ENCODE measurements around the gene SLC15A2. TPM values are rescaled to one million over a fixed set of nuclear protein-coding genes. Genes with fewer than 3 reads are reported as not detected.

Gene SLC15A2
- total RNA-seq, 2 experiments from 2014 or later = 0.69 to 0.75 TPM

- TF ChIP-seq, protein P1, sequence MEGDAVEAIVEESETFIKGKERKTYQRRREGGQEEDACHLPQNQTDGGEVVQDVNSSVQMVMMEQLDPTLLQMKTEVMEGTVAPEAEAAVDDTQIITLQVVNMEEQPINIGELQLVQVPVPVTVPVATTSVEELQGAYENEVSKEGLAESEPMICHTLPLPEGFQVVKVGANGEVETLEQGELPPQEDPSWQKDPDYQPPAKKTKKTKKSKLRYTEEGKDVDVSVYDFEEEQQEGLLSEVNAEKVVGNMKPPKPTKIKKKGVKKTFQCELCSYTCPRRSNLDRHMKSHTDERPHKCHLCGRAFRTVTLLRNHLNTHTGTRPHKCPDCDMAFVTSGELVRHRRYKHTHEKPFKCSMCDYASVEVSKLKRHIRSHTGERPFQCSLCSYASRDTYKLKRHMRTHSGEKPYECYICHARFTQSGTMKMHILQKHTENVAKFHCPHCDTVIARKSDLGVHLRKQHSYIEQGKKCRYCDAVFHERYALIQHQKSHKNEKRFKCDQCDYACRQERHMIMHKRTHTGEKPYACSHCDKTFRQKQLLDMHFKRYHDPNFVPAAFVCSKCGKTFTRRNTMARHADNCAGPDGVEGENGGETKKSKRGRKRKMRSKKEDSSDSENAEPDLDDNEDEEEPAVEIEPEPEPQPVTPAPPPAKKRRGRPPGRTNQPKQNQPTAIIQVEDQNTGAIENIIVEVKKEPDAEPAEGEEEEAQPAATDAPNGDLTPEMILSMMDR (IDR thresholded peaks at IDR 0.05) = no peak
- ChIA-PET CTCF (no interaction called here), POLR2A (no interaction called here)
- H3K27me3 ChIP-seq (ENCODE audit: control insufficient read depth in 1 of 2, insufficient read depth in 2 of 2, low read length in 2 of 2) = no peaks in the 10 kb centered on the region
- ATAC-seq (ENCODE audit: poor library complexity) = no peak
- no peak overlapping the region for H3K4me3 Mint-ChIP-seq
- intact Hi-C loops (cut with DNase I, micrococcal nuclease) = no loop called here
- no peaks in the 10 kb centered on the region for H3K4me1 ChIP-seq (ENCODE audit: insufficient read depth, low read length)
- no peak overlapping the region for H3K4me3 ChIP-seq (ENCODE audit: low read length)
- no peak for DNase-seq
- H3K9me3 ChIP-seq (ENCODE audit: control insufficient read depth in 1 of 2, insufficient read depth in 1 of 2, low read length in 2 of 2) = no peaks in the 10 kb centered on the region
- H3K9me3 Mint-ChIP-seq = no peaks in the 10 kb centered on the region
- peaks cover 6% of the 10 kb centered on the region for H3K36me3 Mint-ChIP-seq (ENCODE audit: low read depth)
- no peaks in the 10 kb centered on the region for H3K4me1 Mint-ChIP-seq (ENCODE audit: low read depth)
- H3K27me3 Mint-ChIP-seq = no peaks in the 10 kb centered on the region
- no peak overlapping the region for H3K27ac ChIP-seq (ENCODE audit: low read depth in 1 of 2, low read length in 2 of 2)
- H3K27ac Mint-ChIP-seq = no peak overlapping the region
- H3K36me3 ChIP-seq (ENCODE audit: insufficient read depth, low read length) = no peaks in the 10 kb centered on the region
Observed at GRCh38 chr3:121916189-121916588, 22.0 kb downstream of the SLC15A2 start.

GRCh38 chr3:121918779-121919483 is 24.7 kb downstream of the SLC15A2 start:
- DNase-seq = no peak
- H3K27ac Mint-ChIP-seq = no peak overlapping the region
- no peaks in the 10 kb centered on the region for H3K4me1 Mint-ChIP-seq (ENCODE audit: low read depth)
- no peak overlapping the region for H3K4me3 ChIP-seq (ENCODE audit: low read length)
- no peak for ATAC-seq (ENCODE audit: poor library complexity)
- CTCF ChIA-PET = no interaction called here
- no peaks in the 10 kb centered on the region for H3K27me3 Mint-ChIP-seq
- TF ChIP-seq, protein P1 (IDR thresholded peaks at IDR 0.05) = no peak
- no peaks in the 10 kb centered on the region for H3K27me3 ChIP-seq (ENCODE audit: control insufficient read depth in 1 of 2, insufficient read depth in 2 of 2, low read length in 2 of 2)
- no peaks in the 10 kb centered on the region for H3K9me3 ChIP-seq (ENCODE audit: control insufficient read depth in 1 of 2, insufficient read depth in 1 of 2, low read length in 2 of 2)
- no peaks in the 10 kb centered on the region for H3K4me1 ChIP-seq (ENCODE audit: insufficient read depth, low read length)
- H3K36me3 Mint-ChIP-seq (ENCODE audit: low read depth) = no peaks in the 10 kb centered on the region
- no peaks in the 10 kb centered on the region for H3K9me3 Mint-ChIP-seq
- intact Hi-C loops (cut with DNase I, micrococcal nuclease) = no loop called here
- H3K4me3 Mint-ChIP-seq = no peak overlapping the region
- H3K36me3 ChIP-seq (ENCODE audit: insufficient read depth, low read length) = no peaks in the 10 kb centered on the region
- no peak overlapping the region for H3K27ac ChIP-seq (ENCODE audit: low read depth in 1 of 2, low read length in 2 of 2)
- POLR2A ChIA-PET = no interaction called here

DNA sequence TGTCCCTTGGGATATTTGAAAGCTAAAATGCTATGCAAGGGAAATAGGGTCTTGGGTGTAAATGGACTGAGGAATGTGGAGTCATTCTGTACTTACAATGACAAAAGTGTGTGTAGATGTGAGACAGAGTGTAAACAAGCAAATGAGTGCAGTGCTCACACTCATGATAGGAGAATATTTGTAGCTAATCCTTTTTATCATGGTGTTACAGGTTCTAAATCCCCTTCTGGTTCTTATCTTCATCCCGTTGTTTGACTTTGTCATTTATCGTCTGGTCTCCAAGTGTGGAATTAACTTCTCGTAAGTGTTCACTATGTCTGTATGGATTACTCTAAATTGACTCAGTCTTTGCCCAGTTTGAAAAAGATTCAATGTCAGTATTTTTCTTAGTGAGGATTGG is 30.5 kb downstream of the SLC15A2 start:
- Mint-ChIP-seq H3K9me3 (no peaks in the 10 kb centered on the region), H3K36me3 (ENCODE audit: low read depth) (peaks cover 24% of the 10 kb centered on the region), H3K4me3 (no peak overlapping the region), H3K27ac (no peak overlapping the region), H3K4me1 (ENCODE audit: low read depth) (no peaks in the 10 kb centered on the region), H3K27me3 (no peaks in the 10 kb centered on the region)
- ATAC-seq (ENCODE audit: poor library complexity) (no peak), DNase-seq (no peak)
- intact Hi-C loops (cut with DNase I, micrococcal nuclease) = no loop called here
- Histone ChIP-seq H3K4me1 (ENCODE audit: insufficient read depth, low read length) (no peaks in the 10 kb centered on the region), H3K27ac (ENCODE audit: low read depth in 1 of 2, low read length in 2 of 2) (no peak overlapping the region), H3K9me3 (ENCODE audit: control insufficient read depth in 1 of 2, insufficient read depth in 1 of 2, low read length in 2 of 2) (no peaks in the 10 kb centered on the region), H3K4me3 (ENCODE audit: low read length) (no peak overlapping the region), H3K36me3 (ENCODE audit: insufficient read depth, low read length) (no peaks in the 10 kb centered on the region), H3K27me3 (ENCODE audit: control insufficient read depth in 1 of 2, insufficient read depth in 2 of 2, low read length in 2 of 2) (no peaks in the 10 kb centered on the region)
- CTCF ChIA-PET = no interaction called here
- POLR2A ChIA-PET = interaction anchor here (0.5 kb wide), 1 partner anchor 1485 kb away, joined by 3 read pairs; no protein-coding TSS in a partner anchor
- TF ChIP-seq, protein P1 (IDR thresholded peaks at IDR 0.05) = no peak

Measured in CD4-positive, alpha-beta T cell (primary cell).